GM18951 (cell line): ENCODE measurements around the gene GALNT2.

Source experiments
- POLR2A ChIP-seq: IDR thresholded peaks from 4 replicates; pipeline ENCODE4 v1.6.1; 2011; ENCODE audit warnings: mild to moderate bottlenecking; ENCODE audit not compliant: insufficient read length, insufficient read depth; ENCODE audit errors: extremely low read depth
- in situ Hi-C: fragments of 300-500 bp; cut with MboI; formaldehyde crosslinking; loops from one replicate; pipeline ENCODE4 v1.12.0; 2022; ENCODE audit warnings: low sequenced_read_pairs, mixed read lengths, inconsistent platforms; ENCODE audit not compliant: unreplicated experiment

Gene GALNT2

GRCh38 chr1:230040440-230040839 is 26.6 kb upstream of the GALNT2 start:
- no peak for TF ChIP-seq POLR2A
- in situ Hi-C loops = no loop called here

- TF ChIP-seq POLR2A = no peak
- in situ Hi-C loops = no loop called here
Observed at GRCh38 chr1:230043081-230043480, 24.0 kb upstream of the GALNT2 start.

- TF ChIP-seq POLR2A = no peak
- in situ Hi-C loops = no loop called here
Observed at GRCh38 chr1:230044729-230045128, 22.3 kb upstream of the GALNT2 start.

GRCh38 chr1:230047114-230047865 is 19.7 kb upstream of the GALNT2 start:
- in situ Hi-C loops = no loop called here
- no peak for TF ChIP-seq POLR2A

GRCh38 chr1:230048322-230048721 is 18.7 kb upstream of the GALNT2 start:
- in situ Hi-C loops = no loop called here
- no peak for TF ChIP-seq POLR2A

- TF ChIP-seq POLR2A = no peak
- in situ Hi-C loops = no loop called here
Observed at GRCh38 chr1:230048922-230049321, 18.1 kb upstream of the GALNT2 start.

GRCh38 chr1:230049731-230050130 is 17.3 kb upstream of the GALNT2 start:
- in situ Hi-C loops = no loop called here
- no peak for TF ChIP-seq POLR2A

- in situ Hi-C loops = no loop called here
- no peak for TF ChIP-seq POLR2A
Observed at GRCh38 chr1:230050973-230051735, 15.9 kb upstream of the GALNT2 start.

- in situ Hi-C loops = no loop called here
- TF ChIP-seq POLR2A = no peak
Observed at GRCh38 chr1:230052018-230052417, 15.0 kb upstream of the GALNT2 start.

- in situ Hi-C loops = no loop called here
- TF ChIP-seq POLR2A = no peak
Observed at GRCh38 chr1:230052665-230053064, 14.4 kb upstream of the GALNT2 start.

GRCh38 chr1:230054092-230054749 is 12.8 kb upstream of the GALNT2 start:
- no peak for TF ChIP-seq POLR2A
- in situ Hi-C loops = no loop called here

- no peak for TF ChIP-seq POLR2A
- in situ Hi-C loops = no loop called here
Observed at GRCh38 chr1:230056098-230056497, 10.9 kb upstream of the GALNT2 start.

- in situ Hi-C loops = no loop called here
Observed at GRCh38 chr1:230057100-230057499, 9.9 kb upstream of the GALNT2 start.

More at GRCh38 chr1:230057100-230057499, 9.9 kb upstream of the GALNT2 start:
- no peak for TF ChIP-seq POLR2A
